Small intestine (tissue), 4 donors: ENCODE data around the gene GPATCH8. TPM values are rescaled to one million over a fixed set of nuclear protein-coding genes. Genes with fewer than 3 reads are reported as not detected.

Experiments
- polyA plus RNA-seq, 4 donors: library from polyadenylated mRNA; stranded (reverse) in 3 of 4; unstranded in 1 of 4; fragments of 200-250 nt in 3 of 4; fragments of 120-200 nt in 1 of 4; gene quantifications; one replicate each; pipeline versions ENCODE4 v1.2.1 to v1.2.3, GENCODE V29; 2013
- donor health status: healthy with polysubstance abuse.
- donor health status: Bipolar disorder and iron deficiency.
- donor health status: healthy.

Gene GPATCH8
- polyA plus RNA-seq, 4 donors = 7.3 to 29.6 (median 10.7) TPM

Other genes with a start within 250 kb of the GPATCH8 start
- 1 to 10 TPM in 1 of 4 donors, not detected in 3; 1.3 TPM for gene SLC4A1, start 235.3 kb downstream of the GPATCH8 start, polyA plus RNA-seq
- gene RUNDC3A, start 194.8 kb downstream of the GPATCH8 start, polyA plus RNA-seq = 1 to 10 TPM; 1.1 to 6.8 (median 3.8) TPM
- 100 to 1,000 TPM in 3 of 4 donors, 10 to 100 TPM in 1; 95.0 to 165 (median 139) TPM for gene SLC25A39, start 178.6 kb downstream of the GPATCH8 start, polyA plus RNA-seq
- 100 to 1,000 TPM in 2 of 4 donors, 10 to 100 TPM in 2; 82.3 to 842 (median 111) TPM for gene GRN, start 158.1 kb downstream of the GPATCH8 start, polyA plus RNA-seq
- 1 to 10 TPM in 1 of 4 donors, under 1 TPM in 1, not detected in 2; 0.87 to 3.1 TPM for gene FAM171A2, start 139.6 kb downstream of the GPATCH8 start, polyA plus RNA-seq
- under 1 TPM in 3 of 4 donors, not detected in 1; 0.27 to 0.59 (median 0.31) TPM for gene ITGA2B, start 113.8 kb downstream of the GPATCH8 start, polyA plus RNA-seq
- 1 to 10 TPM in 1 of 4 donors, under 1 TPM in 1, not detected in 2; 0.79 to 3.1 TPM for gene FZD2, start 54.1 kb upstream of the GPATCH8 start, polyA plus RNA-seq
- under 1 TPM in 2 of 4 donors, not detected in 2; 0.06 to 0.59 TPM for gene MEIOC, start 153.1 kb upstream of the GPATCH8 start, polyA plus RNA-seq
- 10 to 100 TPM in 3 of 4 donors, 1 to 10 TPM in 1; 8.1 to 26.0 (median 15.9) TPM for gene CCDC43, start 186.4 kb upstream of the GPATCH8 start, polyA plus RNA-seq
- gene DBF4B, start 205.3 kb upstream of the GPATCH8 start, polyA plus RNA-seq = 1 to 10 TPM in 3 of 4 donors, under 1 TPM in 1; 0.54 to 9.1 (median 3.1) TPM